ENCODE results near the gene WFDC11.

DNA sequence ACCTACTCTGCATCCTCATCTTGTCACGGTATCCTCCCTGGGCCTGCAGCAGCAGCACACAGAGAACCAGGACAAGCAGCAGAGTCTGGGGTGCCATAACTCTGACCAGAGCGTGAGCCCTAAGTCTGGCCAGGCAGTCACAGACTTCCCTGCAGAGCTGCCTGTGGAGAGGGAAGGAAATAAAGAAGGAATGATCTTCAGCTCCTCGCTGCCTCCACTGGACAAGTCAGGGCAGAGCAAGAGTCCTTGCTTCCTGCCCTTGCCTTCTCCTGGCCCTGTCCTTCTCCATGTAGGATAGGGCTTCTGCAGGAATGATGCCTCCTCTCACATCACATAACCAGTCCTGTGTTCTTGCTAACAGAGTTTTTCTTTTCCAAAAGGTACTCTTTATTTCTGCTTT, 15.9 kb upstream of the WFDC11 start:
- TF ChIP-seq POLR2A (IDR thresholded peaks at IDR 0.05; ENCODE audit: low read length) (no peak), GATA1 (IDR thresholded peaks at IDR 0.05; ENCODE audit: low read depth, low read length) (no peak)

All from erythroblast (primary cell).